ENCODE data around the gene TPPP2. TPM values are rescaled to one million over a fixed set of nuclear protein-coding genes. Genes with fewer than 3 reads are reported as not detected.

TPPP2 gene
- total and polyA plus RNA-seq, 8 donors: 0.62 TPM; not detected in 7

GRCh38 chr14:21060614-21061346 lies 30.8 kb downstream of the TPPP2 start:
- peaks cover 0 to 20% (median 9%) of the 10 kb centered on the region in 4 donors for H3K4me1 ChIP-seq
- H3K4me3 ChIP-seq: no peak overlapping the region
- DNase-seq: no peak
- no peaks in the 10 kb centered on the region for H3K9me3 ChIP-seq
- TF ChIP-seq EP300 (IDR thresholded peaks at IDR 0.05): no peak
- no peak for TF ChIP-seq POLR2A (IDR thresholded peaks at IDR 0.05)
- TF ChIP-seq POLR2AphosphoS5 (IDR thresholded peaks at IDR 0.05): no peak
- no peak for TF ChIP-seq CTCF (IDR thresholded peaks at IDR 0.05)
- no peaks in the 10 kb centered on the region for H3K36me3 ChIP-seq
- H3K27me3 ChIP-seq: no peaks in the 10 kb centered on the region
- H3K27ac ChIP-seq: peak overlapping the region in 1 of 5 donors; percentile 5
- WGBS, 5 donors: 30 to 56% (median 50%) methylated on average over 13 of the region's 13 CpGs
- intact Hi-C loops (cut with DNase I; ENCODE audit: low total_unique reads): no loop called here

GRCh38 chr14:21061347-21061668 lies 31.3 kb downstream of the TPPP2 start:
- H3K27ac ChIP-seq: peak overlapping the region in 1 of 5 donors; percentile 5
- 87 to 93% (median 91%) methylated on average over 3 of the region's 3 CpGs for WGBS, 5 donors

GRCh38 chr14:21063479-21063878 lies 33.5 kb downstream of the TPPP2 start:
- Histone ChIP-seq H3K9me3 (no peaks in the 10 kb centered on the region), H3K4me3 (no peak overlapping the region), H3K36me3 (no peaks in the 10 kb centered on the region), H3K4me1 (peaks cover 0 to 22% (median 9%) of the 10 kb centered on the region in 4 donors), H3K27me3 (peaks cover 0 to 3% (median 0%) of the 10 kb centered on the region in 3 donors), H3K27ac (no peak overlapping the region)
- WGBS, 5 donors: 73 to 84% (median 77%) methylated on average over 3 of the region's 3 CpGs
- no peak for TF ChIP-seq CTCF (IDR thresholded peaks at IDR 0.05)
- TF ChIP-seq EP300 (IDR thresholded peaks at IDR 0.05): no peak
- TF ChIP-seq POLR2AphosphoS5 (IDR thresholded peaks at IDR 0.05): no peak
- no peak for TF ChIP-seq POLR2A (IDR thresholded peaks at IDR 0.05)
- intact Hi-C loops (cut with DNase I; ENCODE audit: low total_unique reads): no loop called here
- no peak for DNase-seq

More at GRCh38 chr14:21061347-21061668, 31.3 kb downstream of the TPPP2 start:
- Histone ChIP-seq H3K27me3 (no peaks in the 10 kb centered on the region), H3K4me1 (peaks cover 0 to 18% (median 8%) of the 10 kb centered on the region in 4 donors), H3K9me3 (no peaks in the 10 kb centered on the region), H3K36me3 (no peaks in the 10 kb centered on the region), H3K4me3 (no peak overlapping the region)
- DNase-seq: no peak
- intact Hi-C loops (cut with DNase I; ENCODE audit: low total_unique reads): no loop called here
- TF ChIP-seq POLR2AphosphoS5 (IDR thresholded peaks at IDR 0.05) (no peak), CTCF (IDR thresholded peaks at IDR 0.05) (no peak)

GRCh38 chr14:21066882-21067502 lies 37.0 kb downstream of the TPPP2 start:
- Histone ChIP-seq H3K4me3 (no peak overlapping the region), H3K9me3 (no peaks in the 10 kb centered on the region), H3K4me1 (peaks cover 25 to 42% (median 33%) of the 10 kb centered on the region in 4 donors), H3K27ac (no peak overlapping the region), H3K27me3 (peaks cover 0 to 19% (median 6%) of the 10 kb centered on the region in 3 donors), H3K36me3 (no peaks in the 10 kb centered on the region)
- intact Hi-C loops (cut with DNase I; ENCODE audit: low total_unique reads): loop anchor here (5.0 kb wide), 1 partner anchor 40 kb away; no protein-coding TSS in a partner anchor
- WGBS, 5 donors: 71 to 74% (median 73%) methylated on average over 7 of the region's 7 CpGs
- peak in 1 of 2 donors; percentile 38 for DNase-seq
- TF ChIP-seq POLR2A (IDR thresholded peaks at IDR 0.05) (no peak), POLR2AphosphoS5 (IDR thresholded peaks at IDR 0.05) (no peak), CTCF (IDR thresholded peaks at IDR 0.05) (no peak), EP300 (IDR thresholded peaks at IDR 0.05) (no peak)
